OCI-LY3 (cell line): ENCODE measurements around the gene MAOA.

ENCODE experiments used
- H2AFZ ChIP-seq: fragments of 200-600, 300-600 bp; shearing (Covaris generic); 2 replicates; pipeline ENCODE4 v1.6.0; 2014; ENCODE audit warnings: antibody characterized with exemption, low read depth, low read length
- H3K27ac ChIP-seq: fragments of 200-600, 300-600 bp; sonication (generic); 2 replicates; pipeline ENCODE4 v1.5.1; 2014; ENCODE audit warnings: mild to moderate bottlenecking, low read length, moderate library complexity, mixed read lengths
- H3K27me3 ChIP-seq: fragments of 200-600, 300-600 bp; sonication (generic); 2 replicates; pipeline ENCODE4 v1.6.1; 2014; ENCODE audit warnings: low read depth, low read length, mixed read lengths
- H3K36me3 ChIP-seq: fragments of 200-600, 300-600 bp; sonication (generic); replicated peaks from 2 replicates; pipeline ENCODE3; 2014; ENCODE audit warnings: low read depth, low read length, mixed read lengths
- H3K4me1 ChIP-seq: fragments of 300-600, 200-600 bp; sonication (generic); 2 replicates; pipeline ENCODE4 v1.6.1; 2014; ENCODE audit warnings: low read length, mixed read lengths
- H3K4me2 ChIP-seq: fragments of 200-600, 300-600 bp; sonication (generic); 2 replicates; pipeline ENCODE4 v1.6.1; 2014; ENCODE audit warnings: low read length, mixed read lengths
- H3K4me3 ChIP-seq: fragments of 300-600, 200-600 bp; sonication (generic); 2 replicates; pipeline ENCODE4 v1.5.1; 2014; ENCODE audit warnings: antibody characterized with exemption, mild to moderate bottlenecking, low read length, moderate library complexity
- H3K79me2 ChIP-seq: fragments of 300-600, 200-600 bp; shearing (Covaris generic); 2 replicates; pipeline ENCODE4 v1.6.1; 2014; ENCODE audit warnings: mild to moderate bottlenecking, low read length, mixed read lengths
- H3K9ac ChIP-seq: fragments of 300-600, 200-600 bp; shearing (Covaris generic); 2 replicates; pipeline ENCODE4 v1.6.0; 2014; ENCODE audit warnings: mild to moderate bottlenecking, low read length, moderate library complexity
- H3K9me3 ChIP-seq: fragments of 200-600, 300-600 bp; shearing (Covaris generic); 2 replicates; pipeline ENCODE4 v1.6.1; 2014; ENCODE audit warnings: low read length, mixed read lengths; ENCODE audit not compliant: insufficient read depth
- H4K20me1 ChIP-seq: fragments of 200-600, 300-600 bp; sonication (generic); 2 replicates; pipeline ENCODE4 v1.6.1; 2016; ENCODE audit warnings: low read length, mixed read lengths; ENCODE audit not compliant: insufficient read depth
- CTCF ChIP-seq: fragments of 200-600, 300-600 bp; sonication (generic); IDR thresholded peaks from 2 replicates; pipeline ENCODE4 v1.5.1; 2014; ENCODE audit warnings: antibody characterized with exemption, low read length, low read depth
- EZH2phosphoT487 ChIP-seq: fragments of 200-600 bp; shearing (Covaris generic); IDR thresholded peaks from 2 replicates; pipeline ENCODE4 v1.6.1; 2018; ENCODE audit warnings: antibody characterized with exemption, mixed run types, low read depth

MAOA gene

GRCh38 chrX:43753637-43754036, 97.5 kb downstream of the MAOA start:
- Histone ChIP-seq H3K4me1 (peaks cover 2% of the 10 kb centered on the region; the same call in 1 of the 2 replicates), H3K9me3 (no peaks in the 10 kb centered on the region), H2AFZ (no peak overlapping the region), H3K9ac (no peak overlapping the region), H3K4me3 (no peak overlapping the region), H3K79me2 (no peaks in the 10 kb centered on the region), H3K36me3 (no peaks in the 10 kb centered on the region), H3K4me2 (no peak overlapping the region), H3K27me3 (no peaks in the 10 kb centered on the region), H4K20me1 (no peaks in the 10 kb centered on the region), H3K27ac (no peak overlapping the region)
- TF ChIP-seq EZH2phosphoT487 (no peak), CTCF (no peak)

GRCh38 chrX:43756076-43756475, 100.0 kb downstream of the MAOA start:
- Histone ChIP-seq H4K20me1 (no peaks in the 10 kb centered on the region), H3K4me2 (no peak overlapping the region), H3K36me3 (no peaks in the 10 kb centered on the region), H3K9me3 (no peaks in the 10 kb centered on the region), H3K27me3 (no peaks in the 10 kb centered on the region), H2AFZ (no peak overlapping the region), H3K4me1 (no peaks in the 10 kb centered on the region), H3K9ac (no peak overlapping the region), H3K4me3 (no peak overlapping the region), H3K79me2 (no peaks in the 10 kb centered on the region), H3K27ac (no peak overlapping the region)
- TF ChIP-seq EZH2phosphoT487: no peak
- no peak for TF ChIP-seq CTCF

- Histone ChIP-seq H3K4me3 (no peak overlapping the region), H2AFZ (no peak overlapping the region), H3K9ac (no peak overlapping the region), H3K79me2 (no peaks in the 10 kb centered on the region), H3K4me1 (no peaks in the 10 kb centered on the region), H3K27ac (no peak overlapping the region), H3K4me2 (no peak overlapping the region), H3K27me3 (no peaks in the 10 kb centered on the region), H3K36me3 (no peaks in the 10 kb centered on the region), H4K20me1 (no peaks in the 10 kb centered on the region), H3K9me3 (no peaks in the 10 kb centered on the region)
- TF ChIP-seq CTCF: no peak
- no peak for TF ChIP-seq EZH2phosphoT487
Observed at GRCh38 chrX:43758044-43758443, 101.9 kb downstream of the MAOA start.

- Histone ChIP-seq H3K4me2 (no peak overlapping the region), H3K79me2 (no peaks in the 10 kb centered on the region), H2AFZ (no peak overlapping the region), H3K4me1 (no peaks in the 10 kb centered on the region), H3K4me3 (no peak overlapping the region), H3K36me3 (no peaks in the 10 kb centered on the region), H3K27ac (no peak overlapping the region), H4K20me1 (no peaks in the 10 kb centered on the region), H3K9me3 (no peaks in the 10 kb centered on the region), H3K27me3 (no peaks in the 10 kb centered on the region), H3K9ac (no peak overlapping the region)
- no peak for TF ChIP-seq CTCF
- TF ChIP-seq EZH2phosphoT487: no peak
Observed at GRCh38 chrX:43785930-43786591, 130.0 kb downstream of the MAOA start.
